Measurements from ENCODE around the gene SKOR1. TPM values are rescaled to one million over a fixed set of nuclear protein-coding genes. Genes with fewer than 3 reads are reported as not detected.

Gene SKOR1
- total RNA-seq, 1 donor from 2014 or later = 0.21 TPM

- H3K4me1 Mint-ChIP-seq (ENCODE audit: unreplicated experiment) = peaks cover 8% of the 10 kb centered on the region
- H3K27me3 Mint-ChIP-seq (ENCODE audit: unreplicated experiment) = peaks cover 3% of the 10 kb centered on the region
- H3K27ac Mint-ChIP-seq (ENCODE audit: unreplicated experiment) = no peak overlapping the region
Observed at GRCh38 chr15:67850994-67851571, 25.8 kb downstream of the SKOR1 start.

GRCh38 chr15:67852418-67852817 lies 27.1 kb downstream of the SKOR1 start:
- Mint-ChIP-seq H3K27ac (ENCODE audit: unreplicated experiment) (no peak overlapping the region), H3K9me3 (ENCODE audit: unreplicated experiment) (no peaks in the 10 kb centered on the region), H3K4me1 (ENCODE audit: unreplicated experiment) (peaks cover 10% of the 10 kb centered on the region), H3K4me3 (ENCODE audit: unreplicated experiment) (no peak overlapping the region), H3K27me3 (ENCODE audit: unreplicated experiment) (peaks cover 3% of the 10 kb centered on the region), H3K36me3 (ENCODE audit: low read depth, unreplicated experiment) (no peaks in the 10 kb centered on the region)
- no peak for TF ChIP-seq CTCF (IDR thresholded peaks at IDR 0.05; ENCODE audit: unreplicated experiment)
- no peak for DNase-seq (ENCODE audit: low spot score)

More at GRCh38 chr15:67850994-67851571, 25.8 kb downstream of the SKOR1 start:
- Mint-ChIP-seq H3K36me3 (ENCODE audit: low read depth, unreplicated experiment) (no peaks in the 10 kb centered on the region), H3K4me3 (ENCODE audit: unreplicated experiment) (no peak overlapping the region), H3K9me3 (ENCODE audit: unreplicated experiment) (no peaks in the 10 kb centered on the region)
- no peak for DNase-seq (ENCODE audit: low spot score)
- no peak for TF ChIP-seq CTCF (IDR thresholded peaks at IDR 0.05; ENCODE audit: unreplicated experiment)

- Mint-ChIP-seq H3K36me3 (ENCODE audit: low read depth, unreplicated experiment) (no peaks in the 10 kb centered on the region), H3K27me3 (ENCODE audit: unreplicated experiment) (peaks cover 3% of the 10 kb centered on the region), H3K27ac (ENCODE audit: unreplicated experiment) (no peak overlapping the region), H3K4me1 (ENCODE audit: unreplicated experiment) (peaks cover 10% of the 10 kb centered on the region), H3K9me3 (ENCODE audit: unreplicated experiment) (no peaks in the 10 kb centered on the region), H3K4me3 (ENCODE audit: unreplicated experiment) (no peak overlapping the region)
- no peak for DNase-seq (ENCODE audit: low spot score)
- TF ChIP-seq CTCF (IDR thresholded peaks at IDR 0.05; ENCODE audit: unreplicated experiment) = no peak
Observed at GRCh38 chr15:67853454-67853853, 28.1 kb downstream of the SKOR1 start.

GRCh38 chr15:67854358-67854757 lies 29.0 kb downstream of the SKOR1 start:
- no peak for DNase-seq (ENCODE audit: low spot score)
- H3K9me3 Mint-ChIP-seq (ENCODE audit: unreplicated experiment) = no peaks in the 10 kb centered on the region
- H3K36me3 Mint-ChIP-seq (ENCODE audit: low read depth, unreplicated experiment) = no peaks in the 10 kb centered on the region
- no peak overlapping the region for H3K27ac Mint-ChIP-seq (ENCODE audit: unreplicated experiment)
- peaks cover 10% of the 10 kb centered on the region for H3K4me1 Mint-ChIP-seq (ENCODE audit: unreplicated experiment)
- H3K27me3 Mint-ChIP-seq (ENCODE audit: unreplicated experiment) = no peaks in the 10 kb centered on the region
- no peak for TF ChIP-seq CTCF (IDR thresholded peaks at IDR 0.05; ENCODE audit: unreplicated experiment)
- no peak overlapping the region for H3K4me3 Mint-ChIP-seq (ENCODE audit: unreplicated experiment)

- no peak for TF ChIP-seq CTCF (IDR thresholded peaks at IDR 0.05; ENCODE audit: unreplicated experiment)
- Mint-ChIP-seq H3K27me3 (ENCODE audit: unreplicated experiment) (no peaks in the 10 kb centered on the region), H3K4me1 (ENCODE audit: unreplicated experiment) (peaks cover 10% of the 10 kb centered on the region), H3K36me3 (ENCODE audit: low read depth, unreplicated experiment) (no peaks in the 10 kb centered on the region), H3K27ac (ENCODE audit: unreplicated experiment) (no peak overlapping the region), H3K4me3 (ENCODE audit: unreplicated experiment) (no peak overlapping the region), H3K9me3 (ENCODE audit: unreplicated experiment) (no peaks in the 10 kb centered on the region)
- no peak for DNase-seq (ENCODE audit: low spot score)
Observed at GRCh38 chr15:67855842-67856241, 30.5 kb downstream of the SKOR1 start.

Data from endothelial cell (in vitro differentiated cells).